ENCODE results near the gene ANKRD62.
A peak's percentile ranks its signal among the peaks of the same experiment; 100 is the strongest.

The ANKRD62 gene

GRCh38 chr18:12165038-12165768 is 71.6 kb downstream of the ANKRD62 start (continued):
- TF ChIP-seq ZNF626 (tag by site-specific recombination; IDR thresholded peaks at IDR 0.05) (no peak), KLF9 (tag by site-specific recombination; IDR thresholded peaks at IDR 0.05; ENCODE audit: low read depth) (no peak), ZNF645 (tag by site-specific recombination; IDR thresholded peaks at IDR 0.05) (no peak), ZNF518A (tag by site-specific recombination; conservative IDR thresholded peaks at IDR 0.05; ENCODE audit: low read depth) (no peak), YY2 (tag by site-specific recombination; IDR thresholded peaks at IDR 0.05) (0 out of 2 replicates have a peak, but pooled peaks have one; percentile 42), ZNF843 (tag by site-specific recombination; IDR thresholded peaks at IDR 0.05) (peak; percentile 96), ZNF623 (tag by site-specific recombination; IDR thresholded peaks at IDR 0.05) (no peak), ZNF585B (tag by site-specific recombination; IDR thresholded peaks at IDR 0.05) (no peak), ZEB2 (tag by site-specific recombination; IDR thresholded peaks at IDR 0.05) (peak; percentile 55), ZNF426 (tag by site-specific recombination; IDR thresholded peaks at IDR 0.05) (no peak), ZNF274 (IDR thresholded peaks at IDR 0.05; ENCODE audit: low read length) (no peak), ZNF274 (tag by site-specific recombination; IDR thresholded peaks at IDR 0.05; ENCODE audit: borderline replicate concordance) (no peak), HOXC10 (CRISPR knock-in tag; IDR thresholded peaks at IDR 0.05) (no peak), ZNF664 (tag by site-specific recombination; IDR thresholded peaks at IDR 0.05) (no peak), REPIN1 (tag by site-specific recombination; IDR thresholded peaks at IDR 0.05; ENCODE audit: low read depth) (no peak), ZFP69B (tag by site-specific recombination; IDR thresholded peaks at IDR 0.05) (no peak), RBAK (tag by site-specific recombination; IDR thresholded peaks at IDR 0.05) (no peak), ZNF692 (tag by site-specific recombination; IDR thresholded peaks at IDR 0.05) (no peak), ZNF558 (tag by site-specific recombination; IDR thresholded peaks at IDR 0.05) (peak; percentile 48; the same call in 1 of the 2 replicates), ZNF514 (tag by site-specific recombination; IDR thresholded peaks at IDR 0.05) (no peak), ZBTB1 (tag by site-specific recombination; IDR thresholded peaks at IDR 0.05) (no peak), ZNF561 (tag by site-specific recombination; IDR thresholded peaks at IDR 0.05; ENCODE audit: borderline replicate concordance) (no peak), ZNF23 (tag by site-specific recombination; IDR thresholded peaks at IDR 0.05; ENCODE audit: borderline replicate concordance) (no peak), ZNF48 (tag by site-specific recombination; IDR thresholded peaks at IDR 0.05) (no peak), ZNF211 (tag by site-specific recombination; IDR thresholded peaks at IDR 0.05; ENCODE audit: low read depth) (no peak), KLF17 (tag by site-specific recombination; IDR thresholded peaks at IDR 0.05) (no peak), ZNF121 (tag by site-specific recombination; IDR thresholded peaks at IDR 0.05) (no peak), ZNF335 (tag by site-specific recombination; conservative IDR thresholded peaks at IDR 0.05) (no peak), ZNF366 (tag by site-specific recombination; conservative IDR thresholded peaks at IDR 0.05) (peak; percentile 66), ZNF157 (tag by site-specific recombination; IDR thresholded peaks at IDR 0.05) (no peak), ZNF548 (tag by site-specific recombination; IDR thresholded peaks at IDR 0.05) (no peak), ZNF704 (tag by site-specific recombination; IDR thresholded peaks at IDR 0.05) (no peak), OSR2 (tag by site-specific recombination; IDR thresholded peaks at IDR 0.05) (peak; percentile 88)

Data from HEK293 (cell line).